HUES48 (cell line): ENCODE data around the gene PHF14.

Experiments
- H3K27ac ChIP-seq: one replicate; pipeline ENCODE4 v1.7.0; 2013; ENCODE audit warnings: low read depth, low read length, inconsistent platforms
- H3K27me3 ChIP-seq: 2 replicates; pipeline ENCODE4 v1.6.1; 2013; ENCODE audit warnings: mild to moderate bottlenecking, low read length; ENCODE audit not compliant: control insufficient read depth, insufficient read depth
- H3K36me3 ChIP-seq: 2 replicates; pipeline ENCODE4 v1.6.1; 2013; ENCODE audit warnings: low read length; ENCODE audit not compliant: control insufficient read depth, insufficient read depth
- H3K4me1 ChIP-seq: 2 replicates; pipeline ENCODE4 v1.6.1; 2013; ENCODE audit warnings: mild to moderate bottlenecking, low read length; ENCODE audit not compliant: control insufficient read depth, insufficient read depth
- H3K4me3 ChIP-seq: 2 replicates; pipeline ENCODE4 v1.5.1; 2013; ENCODE audit warnings: mild to moderate bottlenecking, low read depth, low read length
- H3K9ac ChIP-seq: 2 replicates; pipeline ENCODE4 v1.6.1; 2013; ENCODE audit warnings: mild to moderate bottlenecking, low read depth, low read length, moderate library complexity
- H3K9me3 ChIP-seq: 2 replicates; pipeline ENCODE4 v1.6.1; 2013; ENCODE audit warnings: low read length; ENCODE audit not compliant: control insufficient read depth, insufficient read depth

PHF14 gene

DNA sequence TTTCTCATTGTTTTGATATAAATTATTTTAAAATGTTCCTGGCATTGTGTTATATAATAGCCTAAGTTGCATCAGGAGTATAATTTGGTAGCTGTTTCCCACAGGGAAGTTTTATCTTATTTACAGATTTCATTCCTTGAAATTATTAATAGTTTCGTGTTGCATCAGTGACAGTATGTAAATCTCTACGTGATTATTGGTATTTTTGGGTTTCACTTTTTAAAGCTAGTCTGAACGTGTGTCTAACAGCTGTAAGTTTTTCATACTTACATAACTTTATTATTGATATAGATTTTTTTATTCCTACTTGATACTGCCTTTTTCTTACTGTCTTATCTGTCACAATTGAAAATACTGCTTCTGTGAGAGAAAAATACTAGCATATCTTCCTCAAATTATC is 167.9 kb downstream of the PHF14 start:
- Histone ChIP-seq H3K27ac (no peak overlapping the region), H3K9me3 (no peaks in the 10 kb centered on the region), H3K9ac (no peak overlapping the region), H3K27me3 (no peaks in the 10 kb centered on the region), H3K4me1 (no peaks in the 10 kb centered on the region), H3K4me3 (no peak overlapping the region), H3K36me3 (no peaks in the 10 kb centered on the region)

DNA sequence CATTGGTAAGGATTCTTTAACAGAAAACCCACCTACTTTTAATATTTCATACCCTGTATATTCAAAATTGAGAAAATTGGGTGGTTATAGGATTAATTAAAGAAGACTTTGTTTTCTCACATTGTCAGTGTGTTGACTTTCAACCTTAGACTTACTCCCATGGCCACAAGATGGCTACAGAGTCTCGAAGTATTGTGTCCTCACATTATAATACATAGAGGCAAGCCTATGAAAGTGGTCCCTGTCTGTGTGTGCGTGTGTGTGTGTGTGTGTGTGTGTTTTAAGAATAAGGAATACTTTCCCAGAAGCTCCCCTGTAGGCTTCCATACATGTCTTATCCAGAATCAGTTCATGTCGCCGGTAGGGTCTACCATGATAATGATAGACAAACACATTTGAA is 180.0 kb downstream of the PHF14 start:
- Histone ChIP-seq H3K9ac (no peak overlapping the region), H3K36me3 (no peaks in the 10 kb centered on the region), H3K4me1 (no peaks in the 10 kb centered on the region), H3K9me3 (no peaks in the 10 kb centered on the region), H3K4me3 (no peak overlapping the region), H3K27ac (no peak overlapping the region), H3K27me3 (no peaks in the 10 kb centered on the region)

DNA sequence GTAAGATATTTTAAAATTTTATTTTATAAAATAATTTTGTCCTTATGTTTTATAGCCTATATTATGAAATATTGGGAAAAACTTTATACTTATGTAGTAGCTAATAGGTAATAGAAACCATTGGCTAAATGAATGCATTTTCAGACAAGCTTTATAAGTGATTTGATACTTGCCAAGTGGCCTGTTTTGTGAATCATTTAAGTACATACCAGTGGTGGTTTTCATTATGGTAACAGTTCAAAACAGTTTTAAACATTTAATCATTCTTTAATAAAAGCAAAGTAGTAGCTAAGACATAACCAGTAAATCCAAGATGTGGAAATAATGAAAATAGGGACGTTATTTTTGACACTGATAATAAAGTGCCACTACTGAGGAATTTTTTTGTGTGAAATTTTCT is 182.2 kb downstream of the PHF14 start:
- Histone ChIP-seq H3K27ac (no peak overlapping the region), H3K4me3 (no peak overlapping the region), H3K36me3 (no peaks in the 10 kb centered on the region), H3K9me3 (no peaks in the 10 kb centered on the region), H3K27me3 (no peaks in the 10 kb centered on the region), H3K9ac (no peak overlapping the region), H3K4me1 (no peaks in the 10 kb centered on the region)

DNA sequence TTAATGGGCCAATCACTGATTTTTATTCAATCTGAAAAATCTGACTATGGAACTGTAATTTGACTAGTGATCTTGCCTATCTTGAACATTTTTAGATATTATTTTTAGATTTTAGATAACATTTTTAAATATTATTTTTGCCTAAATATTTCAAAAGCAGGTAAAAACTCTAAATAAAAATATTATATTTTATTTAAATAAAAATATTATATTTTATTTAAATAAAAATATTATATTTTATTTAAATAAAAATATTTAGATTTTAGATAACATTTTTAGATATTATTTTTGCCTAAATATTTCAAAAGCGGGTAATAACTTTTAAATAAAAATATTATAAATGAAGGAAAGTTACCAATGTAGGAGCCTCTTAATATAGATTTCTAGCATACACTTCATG is 187.8 kb downstream of the PHF14 start:
- Histone ChIP-seq H3K27ac (no peak overlapping the region), H3K9ac (no peak overlapping the region), H3K9me3 (no peaks in the 10 kb centered on the region), H3K27me3 (no peaks in the 10 kb centered on the region), H3K4me3 (no peak overlapping the region), H3K36me3 (no peaks in the 10 kb centered on the region), H3K4me1 (no peaks in the 10 kb centered on the region)

DNA sequence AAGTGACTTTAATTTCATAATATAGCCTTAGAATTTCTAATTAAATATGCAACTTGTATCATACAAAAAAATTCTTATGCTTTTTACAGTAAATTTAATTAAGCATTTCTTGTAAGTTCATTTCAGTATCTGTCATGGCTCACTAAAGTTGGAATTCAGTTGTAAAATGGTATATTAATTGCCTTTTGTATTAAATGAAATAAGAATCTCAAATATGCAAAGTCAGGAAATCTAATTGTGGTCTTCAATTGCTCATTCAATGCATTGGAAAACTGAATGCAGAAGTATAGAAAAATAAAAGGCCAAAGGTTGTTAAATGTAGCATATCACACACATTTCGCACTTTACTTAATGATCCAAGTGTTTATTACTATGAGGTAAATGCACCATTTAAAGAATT is 189.5 kb downstream of the PHF14 start:
- Histone ChIP-seq H3K4me3 (no peak overlapping the region), H3K9me3 (no peaks in the 10 kb centered on the region), H3K36me3 (no peaks in the 10 kb centered on the region), H3K27ac (no peak overlapping the region), H3K4me1 (no peaks in the 10 kb centered on the region), H3K9ac (no peak overlapping the region), H3K27me3 (no peaks in the 10 kb centered on the region)

DNA sequence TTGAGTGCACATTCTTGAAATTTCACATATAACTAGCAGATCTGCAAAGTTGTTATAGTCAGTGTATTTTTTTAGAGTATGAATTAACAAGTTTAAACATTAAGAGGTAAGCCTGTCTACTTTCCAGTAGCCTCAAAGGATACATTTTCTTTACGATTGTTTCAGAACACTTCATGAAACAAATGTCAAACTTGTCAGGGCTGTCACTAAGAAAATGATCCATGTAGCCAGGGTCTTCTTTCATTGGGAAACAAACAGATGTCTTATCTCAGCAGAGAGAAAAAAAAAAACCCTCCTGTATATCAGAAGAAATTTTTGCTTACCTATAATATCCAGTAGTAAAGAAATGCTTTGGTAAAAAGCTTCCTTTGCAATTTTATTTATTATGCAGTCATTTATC is 192.4 kb downstream of the PHF14 start:
- no peaks in the 10 kb centered on the region for H3K36me3 ChIP-seq
- no peaks in the 10 kb centered on the region for H3K4me1 ChIP-seq
- no peak overlapping the region for H3K27ac ChIP-seq
- no peaks in the 10 kb centered on the region for H3K9me3 ChIP-seq
- H3K4me3 ChIP-seq: no peak overlapping the region
- H3K9ac ChIP-seq: no peak overlapping the region
- no peaks in the 10 kb centered on the region for H3K27me3 ChIP-seq

DNA sequence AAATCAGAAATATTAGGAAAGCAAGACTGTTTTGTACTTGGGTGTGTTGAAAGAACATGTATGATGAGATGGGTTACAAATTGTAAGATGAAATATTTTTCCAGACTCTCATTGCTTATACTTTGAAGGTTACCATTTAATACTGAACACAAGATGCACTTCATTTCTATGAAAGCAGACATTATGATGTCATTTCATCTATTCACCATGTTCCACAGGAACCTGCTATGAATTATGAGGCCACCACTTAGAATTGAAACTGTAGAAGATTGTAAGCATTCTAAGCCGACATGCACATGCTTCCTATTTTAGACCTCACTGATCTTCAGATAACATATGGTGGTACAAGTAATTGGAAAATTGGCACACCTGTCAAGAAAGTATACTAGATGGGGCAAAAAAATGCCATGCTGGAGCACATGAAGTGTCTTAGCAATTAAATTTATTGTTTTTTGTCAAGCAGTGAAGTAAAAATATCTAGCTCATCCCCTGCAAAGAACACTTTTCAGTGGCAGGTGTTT is 195.0 kb downstream of the PHF14 start:
- Histone ChIP-seq H3K9me3 (no peaks in the 10 kb centered on the region), H3K27me3 (no peaks in the 10 kb centered on the region), H3K36me3 (no peaks in the 10 kb centered on the region), H3K4me3 (no peak overlapping the region), H3K4me1 (no peaks in the 10 kb centered on the region), H3K27ac (no peak overlapping the region), H3K9ac (no peak overlapping the region)

DNA sequence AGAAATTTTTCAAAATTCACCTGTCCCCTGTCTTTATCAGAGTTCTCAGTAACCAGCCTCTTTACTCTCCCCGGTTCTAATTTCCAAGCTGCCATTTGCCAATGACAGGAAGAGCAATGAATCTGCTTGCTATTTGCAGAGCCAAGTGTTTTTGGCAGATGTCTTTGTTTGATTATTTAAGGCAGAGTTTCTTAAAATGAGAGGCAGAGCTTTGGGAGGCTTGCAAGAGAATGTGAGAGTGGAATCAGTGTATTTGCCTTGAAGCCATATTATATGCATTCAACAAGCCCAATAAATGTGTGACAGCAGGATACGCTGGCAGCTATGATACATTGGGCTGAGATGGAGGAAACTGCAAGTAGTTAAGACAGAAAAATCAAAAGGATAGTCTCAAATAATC is 196.5 kb downstream of the PHF14 start:
- H3K27ac ChIP-seq: no peak overlapping the region
- H3K9me3 ChIP-seq: no peaks in the 10 kb centered on the region
- H3K27me3 ChIP-seq: no peaks in the 10 kb centered on the region
- H3K4me3 ChIP-seq: no peak overlapping the region
- H3K4me1 ChIP-seq: no peaks in the 10 kb centered on the region
- no peak overlapping the region for H3K9ac ChIP-seq
- no peaks in the 10 kb centered on the region for H3K36me3 ChIP-seq

DNA sequence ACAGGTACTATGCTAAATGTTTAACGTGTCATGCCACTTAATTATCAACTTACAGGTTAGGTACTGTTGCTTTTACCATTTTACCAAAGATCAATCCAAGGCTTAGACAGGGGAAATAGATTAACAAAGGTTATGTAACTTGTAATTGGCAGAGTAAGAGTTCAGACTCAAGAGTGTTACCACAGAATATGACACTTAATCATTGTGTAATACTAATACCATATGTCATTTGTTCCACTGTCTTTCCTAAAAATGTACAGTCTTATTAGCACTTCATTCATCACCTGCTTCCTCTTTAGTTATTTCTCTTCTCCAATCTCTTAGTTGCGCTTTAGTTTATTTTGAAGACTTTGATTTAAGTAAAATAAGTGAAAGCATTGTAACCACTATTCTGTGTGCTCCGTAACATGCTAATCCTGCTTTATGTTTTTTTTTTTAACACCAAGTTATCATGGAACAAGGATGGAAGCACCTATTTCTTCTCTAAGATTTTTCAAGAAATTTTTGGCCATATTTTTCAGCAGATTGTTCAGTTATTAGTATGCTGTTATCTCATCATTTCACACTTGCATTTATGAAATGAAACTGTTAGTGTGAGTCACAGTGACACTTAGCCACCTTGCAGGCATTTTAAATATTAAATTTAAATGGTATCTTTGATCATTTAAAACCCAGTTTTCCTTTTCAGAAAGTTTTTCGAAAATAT is 197.3 kb downstream of the PHF14 start:
- Histone ChIP-seq H3K9me3 (no peaks in the 10 kb centered on the region), H3K36me3 (no peaks in the 10 kb centered on the region), H3K27me3 (no peaks in the 10 kb centered on the region), H3K4me1 (no peaks in the 10 kb centered on the region), H3K4me3 (no peak overlapping the region), H3K27ac (no peak overlapping the region), H3K9ac (no peak overlapping the region)

DNA sequence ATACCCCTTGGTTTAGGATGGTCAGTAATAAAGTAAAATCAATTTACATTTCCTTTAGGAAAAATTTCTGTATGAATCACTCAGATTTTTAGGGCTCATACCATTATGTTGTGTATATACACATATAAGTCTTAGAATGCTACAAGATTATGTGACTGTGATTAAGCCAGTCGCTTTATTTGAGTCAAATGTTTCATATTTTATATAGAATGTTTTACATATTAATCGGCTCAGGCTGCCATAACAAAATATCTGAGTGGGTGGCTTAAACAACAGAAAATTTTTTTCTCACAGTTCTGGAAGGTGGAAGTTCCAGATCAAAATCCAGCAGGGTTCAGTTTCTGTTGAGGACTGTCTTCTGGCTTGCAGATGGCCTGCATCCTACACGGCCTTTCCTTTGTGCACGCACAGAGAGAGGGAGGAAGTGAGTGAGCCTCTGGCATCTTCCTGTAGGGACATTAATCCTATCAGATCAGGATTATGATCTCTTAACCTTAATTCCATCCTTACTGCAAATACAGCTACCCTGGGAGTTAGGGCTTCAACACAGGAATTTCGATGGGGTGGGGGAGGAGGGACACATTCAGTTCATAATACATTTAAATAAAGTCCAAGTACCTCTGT is 198.0 kb downstream of the PHF14 start:
- no peaks in the 10 kb centered on the region for H3K4me1 ChIP-seq
- no peaks in the 10 kb centered on the region for H3K36me3 ChIP-seq
- no peak overlapping the region for H3K27ac ChIP-seq
- H3K27me3 ChIP-seq: no peaks in the 10 kb centered on the region
- no peak overlapping the region for H3K9ac ChIP-seq
- H3K4me3 ChIP-seq: no peak overlapping the region
- H3K9me3 ChIP-seq: no peaks in the 10 kb centered on the region

DNA sequence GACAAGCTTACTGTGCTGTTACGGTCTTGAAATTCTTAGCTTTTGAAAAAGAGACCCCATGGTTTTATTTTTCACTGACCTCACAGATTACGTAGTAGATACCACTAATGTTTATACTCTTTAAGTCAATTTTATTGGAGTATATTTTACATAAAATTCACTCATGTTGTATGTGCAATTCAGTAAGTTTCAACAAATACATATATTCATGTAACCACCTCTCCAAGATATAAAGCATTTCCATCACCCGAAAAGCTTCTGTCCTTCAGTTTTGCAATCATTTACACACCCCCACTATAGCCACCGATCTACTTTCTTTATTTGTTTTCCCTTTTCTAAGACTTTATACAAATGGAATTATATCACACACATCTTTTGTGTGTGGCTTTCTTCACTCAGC is 199.2 kb downstream of the PHF14 start:
- Histone ChIP-seq H3K27ac (no peak overlapping the region), H3K36me3 (no peaks in the 10 kb centered on the region), H3K27me3 (no peaks in the 10 kb centered on the region), H3K4me3 (no peak overlapping the region), H3K9me3 (no peaks in the 10 kb centered on the region), H3K4me1 (no peaks in the 10 kb centered on the region), H3K9ac (no peak overlapping the region)
